CD4-positive, alpha-beta T cell treated with Interleukin-17A for 1 hour (primary cell): ENCODE results near the gene SMAD1.
A peak's percentile ranks its signal among the peaks of the same experiment; 100 is the strongest.
"Not testable (repeated sequence)": the region's sequence is repeated elsewhere in the genome, so short reads cannot be mapped to it uniquely, and the experiment has no call there.

Source experiments
- DNase-seq: peaks from one replicate; pipeline ENCODE4 v3.0.0-alpha.2; 2020

SMAD1 gene

GRCh38 chr4:145530662-145531061 is 49.0 kb downstream of the SMAD1 start:
- no peak for DNase-seq

- no peak for DNase-seq
Measured at GRCh38 chr4:145531223-145531622, 49.6 kb downstream of the SMAD1 start.

GRCh38 chr4:145531859-145532258 is 50.2 kb downstream of the SMAD1 start:
- DNase-seq = no peak

GRCh38 chr4:145533001-145533400 is 51.3 kb downstream of the SMAD1 start:
- no peak for DNase-seq

GRCh38 chr4:145533415-145533814 is 51.8 kb downstream of the SMAD1 start:
- DNase-seq = not testable (repeated sequence)

- DNase-seq = no peak
Measured at GRCh38 chr4:145533961-145534360, 52.3 kb downstream of the SMAD1 start.

- DNase-seq = no peak
Measured at GRCh38 chr4:145535202-145535601, 53.5 kb downstream of the SMAD1 start.

GRCh38 chr4:145536044-145536443 is 54.4 kb downstream of the SMAD1 start:
- DNase-seq = no peak

- DNase-seq = no peak
Measured at GRCh38 chr4:145538596-145538995, 56.9 kb downstream of the SMAD1 start.

- no peak for DNase-seq
Measured at GRCh38 chr4:145539671-145540070, 58.0 kb downstream of the SMAD1 start.

- no peak for DNase-seq
Measured at GRCh38 chr4:145540235-145540634, 58.6 kb downstream of the SMAD1 start.

- DNase-seq = no peak
Measured at GRCh38 chr4:145541346-145541745, 59.7 kb downstream of the SMAD1 start.

- no peak for DNase-seq
Measured at GRCh38 chr4:145545031-145545430, 63.4 kb downstream of the SMAD1 start.

GRCh38 chr4:145545538-145546174 is 64.0 kb downstream of the SMAD1 start:
- no peak for DNase-seq

- DNase-seq = no peak
Measured at GRCh38 chr4:145546175-145546915, 64.7 kb downstream of the SMAD1 start.

GRCh38 chr4:145551660-145552059 is 70.0 kb downstream of the SMAD1 start:
- no peak for DNase-seq

GRCh38 chr4:145552181-145552822 is 70.6 kb downstream of the SMAD1 start:
- no peak for DNase-seq

- DNase-seq = no peak
Measured at GRCh38 chr4:145553375-145553774, 71.7 kb downstream of the SMAD1 start.

GRCh38 chr4:145554691-145555090 is 73.0 kb downstream of the SMAD1 start:
- no peak for DNase-seq

- DNase-seq = peak; percentile 55
Measured at GRCh38 chr4:145557720-145558119, 76.1 kb downstream of the SMAD1 start.

GRCh38 chr4:145563293-145563985 is 81.8 kb downstream of the SMAD1 start:
- DNase-seq = no peak

GRCh38 chr4:145564540-145564939 is 82.9 kb downstream of the SMAD1 start:
- DNase-seq = no peak

GRCh38 chr4:145565328-145565727 is 83.7 kb downstream of the SMAD1 start:
- DNase-seq = no peak
